GM21717 (cell line): ENCODE measurements around the gene BBS7.
A peak's percentile ranks its signal among the peaks of the same experiment; 100 is the strongest.

ENCODE experiments used
- ATAC-seq: cut with Tn5 transposase; IDR thresholded peaks from one replicate; pipeline ENCODE4 v1.9.1; 2021; ENCODE audit warnings: mild to moderate bottlenecking, moderate library complexity; ENCODE audit not compliant: unreplicated experiment

The BBS7 gene, protein sequence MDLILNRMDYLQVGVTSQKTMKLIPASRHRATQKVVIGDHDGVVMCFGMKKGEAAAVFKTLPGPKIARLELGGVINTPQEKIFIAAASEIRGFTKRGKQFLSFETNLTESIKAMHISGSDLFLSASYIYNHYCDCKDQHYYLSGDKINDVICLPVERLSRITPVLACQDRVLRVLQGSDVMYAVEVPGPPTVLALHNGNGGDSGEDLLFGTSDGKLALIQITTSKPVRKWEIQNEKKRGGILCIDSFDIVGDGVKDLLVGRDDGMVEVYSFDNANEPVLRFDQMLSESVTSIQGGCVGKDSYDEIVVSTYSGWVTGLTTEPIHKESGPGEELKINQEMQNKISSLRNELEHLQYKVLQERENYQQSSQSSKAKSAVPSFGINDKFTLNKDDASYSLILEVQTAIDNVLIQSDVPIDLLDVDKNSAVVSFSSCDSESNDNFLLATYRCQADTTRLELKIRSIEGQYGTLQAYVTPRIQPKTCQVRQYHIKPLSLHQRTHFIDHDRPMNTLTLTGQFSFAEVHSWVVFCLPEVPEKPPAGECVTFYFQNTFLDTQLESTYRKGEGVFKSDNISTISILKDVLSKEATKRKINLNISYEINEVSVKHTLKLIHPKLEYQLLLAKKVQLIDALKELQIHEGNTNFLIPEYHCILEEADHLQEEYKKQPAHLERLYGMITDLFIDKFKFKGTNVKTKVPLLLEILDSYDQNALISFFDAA

DNA sequence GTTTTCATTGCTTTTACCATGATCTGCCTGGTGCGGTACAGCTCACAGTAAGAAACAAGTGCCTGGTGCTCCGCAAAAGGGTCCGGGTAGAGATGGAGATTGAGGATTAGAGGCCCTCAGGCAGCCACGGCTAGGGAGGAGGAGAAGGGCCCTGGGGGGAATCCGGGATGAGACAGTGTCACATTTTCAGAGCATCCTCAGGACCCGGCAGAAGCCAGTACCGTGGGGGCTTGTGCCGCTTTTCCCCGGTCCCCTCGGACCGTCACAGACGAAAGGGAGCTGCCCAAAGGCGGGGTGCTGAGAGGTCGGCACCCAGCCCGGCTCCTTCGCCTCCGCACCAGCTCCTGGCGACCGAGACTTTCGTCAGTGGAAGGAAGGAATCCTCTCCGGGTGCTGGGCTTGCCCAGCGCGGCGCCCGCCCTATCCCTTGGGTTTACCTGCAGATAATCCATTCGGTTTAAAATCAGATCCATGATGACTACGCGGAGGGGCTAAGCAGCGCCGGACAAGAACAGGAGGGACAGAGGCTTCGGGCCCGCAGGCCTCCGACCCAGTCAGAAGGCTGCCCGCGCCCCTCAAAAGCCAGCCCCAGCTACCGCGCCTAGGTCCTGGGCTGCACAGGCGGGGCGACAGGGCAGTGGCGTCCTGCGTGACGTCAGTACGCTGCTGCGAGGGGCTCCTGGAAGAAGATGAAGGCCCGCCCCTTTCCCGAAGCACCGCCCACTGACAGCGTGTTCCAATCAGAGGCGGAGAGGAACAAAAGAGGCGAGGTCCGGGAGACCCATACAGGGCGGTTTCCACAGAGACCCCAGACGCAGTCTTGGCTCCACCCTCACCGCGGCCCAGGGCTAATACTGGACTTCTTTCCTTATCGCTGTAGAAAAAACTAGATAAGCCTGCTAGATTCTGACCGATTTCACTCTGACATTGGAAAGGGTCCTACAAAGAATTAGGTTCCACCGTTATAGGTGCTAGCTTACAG is at the start of gene BBS7:
Gene BBS7, minus strand, starts transcription at position 634 of the 982 bp plus-strand sequence. Its CDS starts 161 bp downstream, at position 473.
- peak; percentile 100 for ATAC-seq

- ATAC-seq, result no peak
These were observed 43.4 kb upstream of the BBS7 start for GRCh38 chr4:121913667-121914066.

DNA sequence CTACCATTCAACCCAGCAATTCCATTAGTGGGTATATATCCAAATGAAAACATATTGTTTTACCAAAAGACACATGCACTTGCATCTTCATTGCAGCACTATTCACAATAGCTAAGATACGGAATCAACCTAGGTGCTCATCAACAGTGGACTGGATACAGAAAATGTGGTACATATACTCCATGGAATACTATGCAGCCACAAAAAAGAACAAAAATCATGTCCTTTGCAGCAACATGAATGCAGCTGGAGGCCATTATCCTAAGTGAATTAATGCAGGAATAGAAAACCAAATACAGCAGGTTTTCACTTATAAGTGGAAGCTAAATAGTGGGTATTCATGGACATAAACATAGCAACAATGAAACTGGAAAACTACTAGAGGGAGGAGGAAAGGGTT is 38.1 kb upstream of the BBS7 start:
- no peak for ATAC-seq

DNA sequence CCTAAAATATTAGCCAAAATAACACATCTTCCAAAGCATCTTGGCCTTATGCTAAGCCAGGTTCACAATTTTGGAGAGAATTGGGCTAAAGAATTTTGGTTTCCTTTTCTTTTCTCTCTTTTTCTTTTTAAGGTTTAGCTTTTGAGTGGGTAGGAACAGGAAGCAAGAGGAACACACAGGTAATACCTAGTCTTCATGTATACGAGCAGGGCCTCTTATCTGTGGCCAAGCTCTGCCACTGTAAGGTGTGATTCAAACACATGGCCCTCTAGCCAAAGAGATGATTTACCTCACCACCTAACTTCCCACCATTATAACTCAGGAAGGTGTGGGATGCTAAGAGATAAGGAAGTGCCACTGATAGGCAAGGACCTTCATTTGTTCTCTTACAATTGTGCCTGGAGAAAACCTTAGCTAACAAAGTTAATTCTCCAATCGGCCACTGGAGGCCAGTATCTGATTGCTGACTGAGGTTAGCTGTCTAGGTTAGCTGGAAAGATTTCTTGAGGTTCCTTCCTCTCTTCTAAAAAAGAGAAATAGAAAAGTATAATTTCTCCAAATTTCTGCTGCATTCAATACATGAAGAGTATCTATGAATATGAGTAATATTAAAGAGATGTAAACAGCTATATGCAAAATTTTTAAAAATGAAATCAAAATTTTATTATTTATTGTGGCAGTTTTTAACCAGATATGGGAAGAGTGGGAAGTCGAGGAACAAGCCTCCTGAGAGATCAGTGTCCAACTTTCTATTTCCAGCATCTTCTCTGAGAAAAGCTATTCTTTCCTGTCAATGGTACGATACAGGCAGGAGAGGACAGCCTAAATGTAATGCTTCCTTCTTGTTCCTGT is 30.1 kb upstream of the BBS7 start:
- ATAC-seq, result peak; percentile 88

- no peak for ATAC-seq
These were observed 27.9 kb upstream of the BBS7 start for GRCh38 chr4:121898150-121898549.

- ATAC-seq, result no peak
These were observed 17.9 kb upstream of the BBS7 start for GRCh38 chr4:121888134-121888533.

DNA sequence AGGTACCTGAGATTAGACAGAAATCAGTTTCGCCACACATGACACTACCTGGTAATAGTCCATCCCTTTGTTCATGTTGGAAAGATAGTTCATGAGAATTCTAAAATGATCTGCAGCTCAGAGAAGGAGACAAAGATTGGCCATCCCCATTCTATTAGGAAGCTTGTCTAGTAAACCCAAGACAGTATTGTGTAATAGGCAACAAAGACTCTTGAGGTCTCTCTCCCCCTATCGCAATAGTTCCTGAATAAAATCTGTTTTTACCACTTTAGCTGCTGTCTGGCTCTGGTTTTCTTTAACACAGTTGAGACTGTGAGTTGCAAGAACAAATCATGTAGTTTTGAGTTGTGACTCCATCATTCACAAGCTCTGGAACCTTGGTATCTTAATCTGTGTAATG is 14.8 kb upstream of the BBS7 start:
- no peak for ATAC-seq

DNA sequence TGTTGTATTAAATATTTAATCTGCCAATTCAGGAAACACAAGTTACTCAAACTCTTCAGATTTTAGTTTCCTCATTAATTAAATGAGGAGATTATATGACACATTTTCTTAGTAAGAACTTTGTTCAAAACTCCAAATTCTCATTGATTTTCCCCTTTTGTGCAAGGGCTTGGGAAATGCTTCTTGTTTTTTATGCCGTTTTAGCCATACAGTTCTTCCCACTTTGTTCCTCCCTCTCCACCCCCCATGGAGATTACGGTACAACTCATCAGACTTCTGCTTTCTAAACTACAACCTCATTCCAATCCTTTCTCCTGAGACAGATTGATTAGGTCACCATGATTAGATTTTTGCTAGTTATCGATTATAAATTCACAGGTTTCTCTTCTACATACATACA is 10.9 kb upstream of the BBS7 start:
- no peak for ATAC-seq

- no peak for ATAC-seq
These were observed 8.9 kb upstream of the BBS7 start for GRCh38 chr4:121879135-121879534.

DNA sequence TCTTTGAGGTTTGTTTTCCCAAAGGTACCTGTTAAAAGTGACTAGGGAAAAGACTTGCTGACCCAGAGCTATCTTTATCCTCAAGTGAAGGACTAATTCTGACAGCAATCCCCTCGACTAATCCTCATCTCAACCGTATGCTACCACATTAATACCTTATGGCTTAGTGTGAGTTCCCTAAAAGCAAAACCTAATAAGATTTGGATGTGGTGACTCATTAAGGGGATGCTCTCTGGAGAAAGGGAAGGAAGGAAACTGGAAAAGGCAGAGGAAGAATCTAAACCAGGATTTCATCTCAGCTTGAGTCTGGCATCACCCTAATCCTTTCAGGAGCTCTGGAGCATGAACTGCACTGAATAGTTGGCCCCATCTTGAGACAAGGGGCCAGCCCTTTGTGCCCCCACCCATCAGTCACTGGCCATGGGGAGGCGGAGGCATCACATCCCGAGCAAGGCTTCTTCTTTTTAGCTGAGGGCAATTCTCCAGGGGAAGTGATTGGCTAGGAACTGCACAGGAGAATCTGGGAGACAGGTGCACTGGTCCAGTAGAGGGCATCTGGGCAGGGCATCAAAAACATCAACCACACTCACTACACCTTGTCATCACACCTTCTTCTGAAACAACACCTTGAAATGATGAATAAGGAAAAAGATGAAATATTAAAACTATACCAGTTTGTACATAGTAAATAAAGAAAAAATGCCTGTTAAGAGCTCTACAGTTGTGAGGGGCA is 6.9 kb upstream of the BBS7 start:
- no peak for ATAC-seq

- ATAC-seq, result no peak
These were observed 5.8 kb upstream of the BBS7 start for GRCh38 chr4:121876070-121876469.

DNA sequence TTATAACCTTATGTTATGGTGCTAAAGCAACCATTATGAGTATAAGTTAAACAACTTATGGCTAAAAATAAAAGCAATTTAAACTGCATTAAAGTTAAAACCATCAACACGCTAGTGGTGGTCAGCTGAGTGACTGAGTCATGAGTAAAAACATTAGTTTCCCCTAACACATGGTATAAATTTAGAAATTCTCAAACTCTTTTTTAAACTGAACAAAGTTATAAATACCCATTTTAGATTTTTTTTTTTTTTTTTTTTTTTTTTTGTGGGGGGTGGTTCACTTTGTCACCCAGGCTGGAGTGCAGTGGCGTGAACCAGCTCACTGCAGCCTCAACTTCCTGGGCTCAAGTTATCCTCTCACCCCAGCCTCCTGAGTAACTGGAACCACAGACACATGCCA is 5.4 kb upstream of the BBS7 start:
- no peak for ATAC-seq

- ATAC-seq, result no peak
These were observed 3.3 kb upstream of the BBS7 start for GRCh38 chr4:121873604-121874003.

DNA sequence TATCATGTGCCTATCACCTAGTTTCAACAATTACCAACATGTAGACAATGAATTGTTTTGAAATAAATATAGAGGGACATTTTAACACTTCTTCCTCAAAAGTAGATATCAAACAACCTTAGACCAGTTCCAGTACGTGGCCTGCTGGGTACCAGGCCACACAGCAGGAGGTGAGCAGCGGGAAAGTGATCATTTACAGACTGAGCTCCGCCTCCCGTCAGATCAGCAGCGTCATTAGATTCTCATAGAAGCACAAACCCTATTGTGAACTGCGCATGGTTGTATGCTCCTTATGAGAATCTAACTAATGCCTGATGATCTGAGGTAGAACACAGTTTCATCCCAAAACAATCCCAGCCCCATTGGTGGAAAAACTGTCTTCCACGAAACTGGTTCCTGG is 6.5 kb downstream of the BBS7 start:
- no peak for ATAC-seq

DNA sequence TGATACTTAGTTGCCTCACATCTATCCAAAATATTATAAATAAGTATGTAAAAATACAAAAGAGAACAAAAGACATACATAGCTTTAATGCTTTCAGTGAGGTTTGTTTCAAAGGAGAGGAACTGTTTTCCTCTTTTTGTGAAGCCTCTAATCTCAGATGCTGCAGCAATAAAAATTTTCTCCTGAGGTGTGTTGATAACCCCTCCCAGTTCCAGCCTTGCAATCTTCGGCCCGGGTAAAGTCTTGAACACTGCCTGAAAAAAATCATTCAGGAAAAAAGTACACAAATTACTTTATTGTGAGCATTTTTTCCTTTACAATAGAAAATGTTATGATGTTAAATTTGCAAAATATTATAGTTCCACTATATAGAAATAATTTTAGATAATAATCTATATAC is 8.8 kb downstream of the BBS7 start:
- ATAC-seq, result no peak

- ATAC-seq, result no peak
These were observed 10.2 kb downstream of the BBS7 start for GRCh38 chr4:121860121-121860520.

- no peak for ATAC-seq
These were observed 18.9 kb downstream of the BBS7 start for GRCh38 chr4:121851354-121851753.

- ATAC-seq, result no peak
These were observed 23.6 kb downstream of the BBS7 start for GRCh38 chr4:121846662-121847061.

DNA sequence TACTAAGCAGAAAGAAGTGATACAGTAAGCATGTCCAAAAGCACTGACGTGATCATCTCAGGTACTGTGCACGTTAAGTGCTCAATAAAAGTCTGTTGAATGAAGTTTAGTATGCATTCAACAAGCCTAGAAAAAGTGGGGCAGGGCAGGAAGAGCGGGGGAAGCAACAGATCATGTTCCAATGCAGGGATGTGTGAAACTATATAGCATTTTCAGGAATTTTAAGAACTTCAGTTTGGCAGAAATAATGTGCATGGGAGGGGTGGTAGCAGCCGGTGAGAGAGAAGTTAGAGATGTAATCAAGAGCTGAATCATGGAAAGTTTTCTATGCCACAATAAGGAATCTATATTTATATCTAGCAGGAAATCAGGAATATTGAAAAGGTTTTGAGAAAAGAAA is 27.4 kb downstream of the BBS7 start:
- ATAC-seq, result no peak

DNA sequence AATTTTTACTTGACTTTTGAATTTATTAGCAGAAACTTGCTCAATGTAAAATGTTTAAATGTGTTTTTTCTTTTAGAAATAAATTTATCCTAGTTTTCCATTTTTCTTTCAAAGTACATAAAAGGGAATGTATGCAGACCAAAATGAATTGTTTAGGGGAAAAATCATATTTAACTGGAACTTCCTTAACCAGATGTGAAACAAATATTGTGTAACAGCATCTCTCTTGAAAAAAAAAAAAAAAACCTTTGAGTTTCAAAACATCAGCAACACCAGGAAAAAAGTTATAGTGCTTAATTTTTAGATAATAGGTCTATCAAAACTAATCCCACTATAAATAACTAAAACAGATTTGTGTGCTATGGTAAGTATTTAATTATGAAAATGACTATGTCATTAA is 32.1 kb downstream of the BBS7 start:
- no peak for ATAC-seq
